HTERT RPE-1 (cell line): ENCODE measurements around the gene MBD3L2.
"Not testable (repeated sequence)": the region's sequence is repeated elsewhere in the genome, so short reads cannot be mapped to it uniquely, and the experiment has no call there.

Experiments used
- in situ Hi-C: fragments of 300-500 bp; cut with MboI; formaldehyde crosslinking; loops from 4 replicates; pipeline ENCODE4 v1.14.3; 2020; ENCODE audit warnings: low sequenced_read_pairs

The MBD3L2 gene

GRCh38 chr19:7059977-7060376 lies 10.9 kb downstream of the MBD3L2 start:
- in situ Hi-C loops, result not testable (repeated sequence)

- in situ Hi-C loops, result no loop called here
These were observed 14.2 kb downstream of the MBD3L2 start for GRCh38 chr19:7063339-7063738.

- in situ Hi-C loops, result no loop called here
These were observed 14.8 kb downstream of the MBD3L2 start for GRCh38 chr19:7063764-7064418.

- in situ Hi-C loops, result not testable (repeated sequence)
These were observed 18.0 kb downstream of the MBD3L2 start for GRCh38 chr19:7067122-7067521.

GRCh38 chr19:7067716-7068115 lies 18.6 kb downstream of the MBD3L2 start:
- in situ Hi-C loops, result no loop called here

GRCh38 chr19:7068599-7068998 lies 19.5 kb downstream of the MBD3L2 start:
- in situ Hi-C loops, result no loop called here

- in situ Hi-C loops, result no loop called here
These were observed 20.2 kb downstream of the MBD3L2 start, which contains the start of gene ZNF557 for GRCh38 chr19:7069042-7069903. Gene ZNF557, plus strand, starts transcription at chr19:7069703. Its CDS starts 5,372 bp downstream, at chr19:7075075.

GRCh38 chr19:7069904-7070226 lies 20.7 kb downstream of the MBD3L2 start:
- in situ Hi-C loops, result no loop called here

GRCh38 chr19:7072541-7072940 lies 23.4 kb downstream of the MBD3L2 start:
- in situ Hi-C loops, result no loop called here

- in situ Hi-C loops, result no loop called here
These were observed 25.7 kb downstream of the MBD3L2 start for GRCh38 chr19:7074705-7075282.

- in situ Hi-C loops, result no loop called here
These were observed 27.0 kb downstream of the MBD3L2 start for GRCh38 chr19:7076151-7076550.

GRCh38 chr19:7078008-7078407 lies 28.9 kb downstream of the MBD3L2 start:
- in situ Hi-C loops, result no loop called here

GRCh38 chr19:7083076-7083956 lies 34.2 kb downstream of the MBD3L2 start:
- in situ Hi-C loops, result no loop called here

- in situ Hi-C loops, result no loop called here
These were observed 39.9 kb downstream of the MBD3L2 start for GRCh38 chr19:7088999-7089398.

GRCh38 chr19:7098096-7098495 lies 49.0 kb downstream of the MBD3L2 start:
- in situ Hi-C loops, result no loop called here

GRCh38 chr19:7098701-7099596 lies 49.8 kb downstream of the MBD3L2 start:
- in situ Hi-C loops, result no loop called here

GRCh38 chr19:7099597-7099921 lies 50.4 kb downstream of the MBD3L2 start:
- in situ Hi-C loops, result no loop called here
